ENCODE results near the gene LRRC59. TPM values are rescaled to one million over a fixed set of nuclear protein-coding genes. Genes with fewer than 3 reads are reported as not detected.

The LRRC59 gene
- total and polyA plus RNA-seq, 2 of the 13 experiments (the other 11 are each of a cell fraction or from before 2014, with no cell fraction given), result 87.3 to 222 TPM

GRCh38 chr17:50425682-50426471 lies 28.6 kb upstream of the LRRC59 start, which contains the start of gene ACSF2 (continued):
- TF ChIP-seq ZNF639 (CRISPR knock-in tag; conservative IDR thresholded peaks at IDR 0.05), result peak; percentile 32; the same call in 1 of the 2 replicates
- TF ChIP-seq, protein P1, sequence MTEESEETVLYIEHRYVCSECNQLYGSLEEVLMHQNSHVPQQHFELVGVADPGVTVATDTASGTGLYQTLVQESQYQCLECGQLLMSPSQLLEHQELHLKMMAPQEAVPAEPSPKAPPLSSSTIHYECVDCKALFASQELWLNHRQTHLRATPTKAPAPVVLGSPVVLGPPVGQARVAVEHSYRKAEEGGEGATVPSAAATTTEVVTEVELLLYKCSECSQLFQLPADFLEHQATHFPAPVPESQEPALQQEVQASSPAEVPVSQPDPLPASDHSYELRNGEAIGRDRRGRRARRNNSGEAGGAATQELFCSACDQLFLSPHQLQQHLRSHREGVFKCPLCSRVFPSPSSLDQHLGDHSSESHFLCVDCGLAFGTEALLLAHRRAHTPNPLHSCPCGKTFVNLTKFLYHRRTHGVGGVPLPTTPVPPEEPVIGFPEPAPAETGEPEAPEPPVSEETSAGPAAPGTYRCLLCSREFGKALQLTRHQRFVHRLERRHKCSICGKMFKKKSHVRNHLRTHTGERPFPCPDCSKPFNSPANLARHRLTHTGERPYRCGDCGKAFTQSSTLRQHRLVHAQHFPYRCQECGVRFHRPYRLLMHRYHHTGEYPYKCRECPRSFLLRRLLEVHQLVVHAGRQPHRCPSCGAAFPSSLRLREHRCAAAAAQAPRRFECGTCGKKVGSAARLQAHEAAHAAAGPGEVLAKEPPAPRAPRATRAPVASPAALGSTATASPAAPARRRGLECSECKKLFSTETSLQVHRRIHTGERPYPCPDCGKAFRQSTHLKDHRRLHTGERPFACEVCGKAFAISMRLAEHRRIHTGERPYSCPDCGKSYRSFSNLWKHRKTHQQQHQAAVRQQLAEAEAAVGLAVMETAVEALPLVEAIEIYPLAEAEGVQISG (CRISPR knock-in tag; IDR thresholded peaks at IDR 0.05), result peak; percentile 73; the same call in 1 of the 2 replicates
- no peak for TF ChIP-seq TCF7 (IDR thresholded peaks at IDR 0.05; ENCODE audit: low read depth)
- TF ChIP-seq RBAK (CRISPR knock-in tag; IDR thresholded peaks at IDR 0.05), result no peak
- TF ChIP-seq ZNF101 (CRISPR knock-in tag; IDR thresholded peaks at IDR 0.05; ENCODE audit: borderline replicate concordance, low read depth), result no peak
- no peak; the same call in 1 of the 2 replicates for TF ChIP-seq HIVEP1 (CRISPR knock-in tag; IDR thresholded peaks at IDR 0.05)
- TF ChIP-seq, protein P2, sequence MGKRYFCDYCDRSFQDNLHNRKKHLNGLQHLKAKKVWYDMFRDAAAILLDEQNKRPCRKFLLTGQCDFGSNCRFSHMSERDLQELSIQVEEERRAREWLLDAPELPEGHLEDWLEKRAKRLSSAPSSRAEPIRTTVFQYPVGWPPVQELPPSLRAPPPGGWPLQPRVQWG (CRISPR knock-in tag; IDR thresholded peaks at IDR 0.05; ENCODE audit: borderline replicate concordance, low read depth), result no peak
- TF ChIP-seq, protein P3, sequence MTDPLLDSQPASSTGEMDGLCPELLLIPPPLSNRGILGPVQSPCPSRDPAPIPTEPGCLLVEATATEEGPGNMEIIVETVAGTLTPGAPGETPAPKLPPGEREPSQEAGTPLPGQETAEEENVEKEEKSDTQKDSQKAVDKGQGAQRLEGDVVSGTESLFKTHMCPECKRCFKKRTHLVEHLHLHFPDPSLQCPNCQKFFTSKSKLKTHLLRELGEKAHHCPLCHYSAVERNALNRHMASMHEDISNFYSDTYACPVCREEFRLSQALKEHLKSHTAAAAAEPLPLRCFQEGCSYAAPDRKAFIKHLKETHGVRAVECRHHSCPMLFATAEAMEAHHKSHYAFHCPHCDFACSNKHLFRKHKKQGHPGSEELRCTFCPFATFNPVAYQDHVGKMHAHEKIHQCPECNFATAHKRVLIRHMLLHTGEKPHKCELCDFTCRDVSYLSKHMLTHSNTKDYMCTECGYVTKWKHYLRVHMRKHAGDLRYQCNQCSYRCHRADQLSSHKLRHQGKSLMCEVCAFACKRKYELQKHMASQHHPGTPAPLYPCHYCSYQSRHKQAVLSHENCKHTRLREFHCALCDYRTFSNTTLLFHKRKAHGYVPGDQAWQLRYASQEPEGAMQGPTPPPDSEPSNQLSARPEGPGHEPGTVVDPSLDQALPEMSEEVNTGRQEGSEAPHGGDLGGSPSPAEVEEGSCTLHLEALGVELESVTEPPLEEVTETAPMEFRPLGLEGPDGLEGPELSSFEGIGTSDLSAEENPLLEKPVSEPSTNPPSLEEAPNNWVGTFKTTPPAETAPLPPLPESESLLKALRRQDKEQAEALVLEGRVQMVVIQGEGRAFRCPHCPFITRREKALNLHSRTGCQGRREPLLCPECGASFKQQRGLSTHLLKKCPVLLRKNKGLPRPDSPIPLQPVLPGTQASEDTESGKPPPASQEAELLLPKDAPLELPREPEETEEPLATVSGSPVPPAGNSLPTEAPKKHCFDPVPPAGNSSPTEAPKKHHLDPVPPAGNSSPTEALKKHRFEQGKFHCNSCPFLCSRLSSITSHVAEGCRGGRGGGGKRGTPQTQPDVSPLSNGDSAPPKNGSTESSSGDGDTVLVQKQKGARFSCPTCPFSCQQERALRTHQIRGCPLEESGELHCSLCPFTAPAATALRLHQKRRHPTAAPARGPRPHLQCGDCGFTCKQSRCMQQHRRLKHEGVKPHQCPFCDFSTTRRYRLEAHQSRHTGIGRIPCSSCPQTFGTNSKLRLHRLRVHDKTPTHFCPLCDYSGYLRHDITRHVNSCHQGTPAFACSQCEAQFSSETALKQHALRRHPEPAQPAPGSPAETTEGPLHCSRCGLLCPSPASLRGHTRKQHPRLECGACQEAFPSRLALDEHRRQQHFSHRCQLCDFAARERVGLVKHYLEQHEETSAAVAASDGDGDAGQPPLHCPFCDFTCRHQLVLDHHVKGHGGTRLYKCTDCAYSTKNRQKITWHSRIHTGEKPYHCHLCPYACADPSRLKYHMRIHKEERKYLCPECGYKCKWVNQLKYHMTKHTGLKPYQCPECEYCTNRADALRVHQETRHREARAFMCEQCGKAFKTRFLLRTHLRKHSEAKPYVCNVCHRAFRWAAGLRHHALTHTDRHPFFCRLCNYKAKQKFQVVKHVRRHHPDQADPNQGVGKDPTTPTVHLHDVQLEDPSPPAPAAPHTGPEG (CRISPR knock-in tag; IDR thresholded peaks at IDR 0.05), result 0 out of 2 replicates have a peak, but pooled peaks have one; percentile 18
- no peak for TF ChIP-seq ZNF549 (CRISPR knock-in tag; IDR thresholded peaks at IDR 0.05)
- no peak for TF ChIP-seq PLRG1 (conservative IDR thresholded peaks at IDR 0.05)
- no peak for TF ChIP-seq MBNL3 (CRISPR knock-in tag; conservative IDR thresholded peaks at IDR 0.05)
- TF ChIP-seq NCOA1 (CRISPR knock-in tag; IDR thresholded peaks at IDR 0.05), result no peak
- peak; percentile 54 for TF ChIP-seq KAT8 (CRISPR knock-in tag; IDR thresholded peaks at IDR 0.05)
- no peak for TF ChIP-seq ZNF83 (CRISPR knock-in tag; IDR thresholded peaks at IDR 0.05; ENCODE audit: borderline replicate concordance)
- TF ChIP-seq TGIF2 (CRISPR knock-in tag; IDR thresholded peaks at IDR 0.05), result 0 out of 2 replicates have a peak, but pooled peaks have one; percentile 9

All from HepG2 (cell line).